Ovary (tissue), 9 donors: Measurements from ENCODE around the gene HIKESHI. TPM values are rescaled to one million over a fixed set of nuclear protein-coding genes. Genes with fewer than 3 reads are reported as not detected.

Experiments
- DNase-seq, 5 donors: peaks; one replicate each; pipeline ENCODE4 v3.0.0-alpha.2; 2019 to 2020
- H3K27ac ChIP-seq, 2 donors: fragments of 200-600 bp; one replicate each; pipeline versions ENCODE4 v1.5.1 to v1.8.0; 2019 to 2022
- H3K27me3 ChIP-seq: fragments of 200-600 bp; one replicate; pipeline ENCODE4 v1.8.0; 2022
- H3K36me3 ChIP-seq: fragments of 200-600 bp; sonication (generic); one replicate; pipeline ENCODE4 v1.5.1; 2019
- H3K4me1 ChIP-seq: one replicate; pipeline ENCODE4 v1.8.1; 2013; ENCODE audit warnings: mild to moderate bottlenecking, moderate library complexity; ENCODE audit not compliant: insufficient read depth
- H3K4me3 ChIP-seq: fragments of 200-600 bp; sonication (generic); one replicate; pipeline ENCODE4 v1.5.1; 2017
- H3K9me3 ChIP-seq, 2 donors: fragments of 200-600 bp in 1 of 2; sonication (generic) in 1 of 2; one replicate each; pipeline versions ENCODE4 v1.5.1 to v1.8.1; 2013 to 2019; ENCODE audit warnings: mild to moderate bottlenecking in 1 of 2, moderate library complexity in 1 of 2
- CTCF ChIP-seq, 3 donors: fragments of 450-650 bp in 2 of 3; fragments of 200-600 bp in 1 of 3; IDR thresholded peaks; one replicate each; pipeline versions ENCODE4 v1.5.1 to v1.8.0; 2016 to 2022; ENCODE audit warnings: antibody characterized with exemption in 3 of 3, mild to moderate bottlenecking in 1 of 3
- EP300 ChIP-seq: sonication (generic); formaldehyde crosslinking; IDR thresholded peaks from one replicate; pipeline ENCODE4 v1.6.1; 2017; ENCODE audit warnings: antibody characterized with exemption
- POLR2A ChIP-seq: fragments of 450-650 bp; IDR thresholded peaks from one replicate; pipeline ENCODE4 v1.6.1; 2017; ENCODE audit warnings: antibody characterized with exemption, mild to moderate bottlenecking, moderate library complexity
- WGBS, 3 donors: extraction: QIAGEN DNeasy Blood & Tissue Kit in 1 of 3; methylation state at CpG; one replicate each; pipeline versions ENCODE4 v1.1.5 to v1.1.7; 2013 to 2017; 5-methylcytosine and 5-hydroxymethylcytosine counted together
- intact Hi-C, 4 donors: fragments of 100-400 bp; cut with DNase I; formaldehyde crosslinking; loops; one replicate each; pipeline versions ENCODE4 v1.11.0 to v1.15.1; 2022 to 2023
- polyA plus RNA-seq, 2 donors: library from polyadenylated mRNA; stranded (reverse); fragments of 200-250 nt in 1 of 2; fragments of 350-450 nt in 1 of 2; fragmentation: Illumina TruSeq in 1 of 2; extraction: RNeasy Lipid Tissue Mini Kit (QIAGEN cat#74804) in 1 of 2; gene quantifications; one replicate each; pipeline ENCODE4 v1.2.3, GENCODE V29; 2013 to 2014
- total RNA-seq, 7 donors: library from RNA; depleted of rRNA in 2 of 7; stranded (reverse); fragments of >200 nt in 2 of 7; fragmentation: NEBNext Ultra II Directional in 3 of 7; extraction: Animal tissue kit (Norgen Biotek cat#: 25700) in 3 of 7; gene quantifications; one replicate each; pipeline versions ENCODE4 v1.1.0 to v1.2.4, GENCODE V29; 2016 to 2023
- donor health status: DM: no; HTN: no; CAD: no; lungs with moderate emphysema.
- donor health status: DM: no; HTN: no; CAD: no.
- donor health status: Bipolar disorder and iron deficiency.
- donor health status: DM: yes; HTN: yes; CAD: no.
- donor health status: DM: no; HTN: no; CAD: no.
- donor health status: DM: yes; HTN: yes; CAD: no.

Gene HIKESHI
- total and polyA plus RNA-seq, 9 donors, result 26.6 to 43.7 (median 30.5) TPM

GRCh38 chr11:86259730-86260129, 42.3 kb upstream of the HIKESHI start:
- TF ChIP-seq POLR2A (no peak), EP300 (no peak), CTCF (IDR thresholded peaks at IDR 0.05) (no peak)
- intact Hi-C loops, result no loop called here
- Histone ChIP-seq H3K27ac (no peak overlapping the region), H3K27me3 (no peaks in the 10 kb centered on the region), H3K4me3 (no peak overlapping the region), H3K9me3 (no peaks in the 10 kb centered on the region), H3K4me1 (no peaks in the 10 kb centered on the region), H3K36me3 (no peaks in the 10 kb centered on the region)
- DNase-seq, result no peak
- 42 to 81% (median 50%) methylated on average over 1 of the region's 1 CpG for WGBS, 3 donors

GRCh38 chr11:86261328-86261727, 40.7 kb upstream of the HIKESHI start:
- intact Hi-C loops, result no loop called here
- Histone ChIP-seq H3K27ac (no peak overlapping the region), H3K4me1 (no peaks in the 10 kb centered on the region), H3K27me3 (no peaks in the 10 kb centered on the region), H3K4me3 (no peak overlapping the region), H3K36me3 (no peaks in the 10 kb centered on the region), H3K9me3 (no peaks in the 10 kb centered on the region)
- DNase-seq, result no peak
- 91 to 95% (median 91%) methylated on average over 3 of the region's 3 CpGs for WGBS, 3 donors
- TF ChIP-seq POLR2A (no peak), EP300 (no peak), CTCF (IDR thresholded peaks at IDR 0.05) (no peak)

GRCh38 chr11:86262387-86262786, 39.7 kb upstream of the HIKESHI start:
- intact Hi-C loops, result no loop called here
- Histone ChIP-seq H3K9me3 (no peaks in the 10 kb centered on the region), H3K4me1 (no peaks in the 10 kb centered on the region), H3K27ac (no peak overlapping the region), H3K4me3 (no peak overlapping the region), H3K27me3 (no peaks in the 10 kb centered on the region), H3K36me3 (no peaks in the 10 kb centered on the region)
- no peak for DNase-seq
- TF ChIP-seq EP300 (no peak), CTCF (IDR thresholded peaks at IDR 0.05) (no peak), POLR2A (no peak)
- WGBS, 3 donors, result 96% methylated on average over 6 of the region's 6 CpGs

GRCh38 chr11:86264649-86265048, 37.4 kb upstream of the HIKESHI start:
- no peak for DNase-seq
- H3K9me3 ChIP-seq, result no peaks in the 10 kb centered on the region
- intact Hi-C loops, result no loop called here
- H3K27ac ChIP-seq, result no peak overlapping the region
- H3K4me1 ChIP-seq, result no peaks in the 10 kb centered on the region
- H3K27me3 ChIP-seq, result no peaks in the 10 kb centered on the region
- H3K36me3 ChIP-seq, result no peaks in the 10 kb centered on the region
- WGBS, 3 donors, result 95 to 97% (median 97%) methylated on average over 2 of the region's 2 CpGs
- no peak for TF ChIP-seq POLR2A
- TF ChIP-seq CTCF (IDR thresholded peaks at IDR 0.05), result no peak
- no peak for TF ChIP-seq EP300
- no peak overlapping the region for H3K4me3 ChIP-seq

GRCh38 chr11:86265194-86265593, 36.8 kb upstream of the HIKESHI start:
- no peak for DNase-seq
- no peaks in the 10 kb centered on the region for H3K9me3 ChIP-seq
- H3K36me3 ChIP-seq, result no peaks in the 10 kb centered on the region
- no peak overlapping the region for H3K27ac ChIP-seq
- H3K4me3 ChIP-seq, result no peak overlapping the region
- TF ChIP-seq CTCF (IDR thresholded peaks at IDR 0.05) (no peak), EP300 (no peak), POLR2A (no peak)
- no peaks in the 10 kb centered on the region for H3K4me1 ChIP-seq
- intact Hi-C loops, result no loop called here
- H3K27me3 ChIP-seq, result no peaks in the 10 kb centered on the region
